ENCODE data around the gene PRKAR1B. TPM values are rescaled to one million over a fixed set of nuclear protein-coding genes. Genes with fewer than 3 reads are reported as not detected.

PRKAR1B gene
- total RNA-seq, 1 experiment from 2014 or later = 51.7 TPM

- Histone ChIP-seq H3K9me3 (ENCODE audit: insufficient read depth, low read depth) (no peaks in the 10 kb centered on the region), H3K27ac (no peak overlapping the region), H2AFZ (no peak overlapping the region), H3K36me3 (ENCODE audit: low read depth) (peaks cover 31% of the 10 kb centered on the region; the same call in 1 of the 2 replicates), H3K4me1 (replicated peaks; ENCODE audit: insufficient read depth) (no peaks in the 10 kb centered on the region), H4K20me1 (ENCODE audit: insufficient read depth) (peaks cover 22% of the 10 kb centered on the region), H3K4me3 (no peak overlapping the region), H3F3A (ENCODE audit: insufficient read depth, low read depth) (peaks cover 5% of the 10 kb centered on the region; the same call in 1 of the 2 replicates), H3K4me2 (no peak overlapping the region), H3K79me2 (ENCODE audit: low read depth) (no peaks in the 10 kb centered on the region), H3K27me3 (ENCODE audit: insufficient read depth, low read depth) (no peaks in the 10 kb centered on the region), H3K9me2 (ENCODE audit: insufficient read depth) (no peaks in the 10 kb centered on the region)
- no TSS peak for BruUV-seq (replicated peaks)
- ChIA-PET POLR2A (ENCODE audit: unreplicated experiment) (no interaction called here), CTCF (no interaction called here)
- DNase-seq = no peak
- no peak for TF ChIP-seq EZH2 (IDR thresholded peaks at IDR 0.05; ENCODE audit: low read depth)
- TF ChIP-seq CTCF (conservative IDR thresholded peaks at IDR 0.05) = no peak
- intact Hi-C loops (cut with micrococcal nuclease; ENCODE audit: unreplicated experiment) = no loop called here
These were observed 46.5 kb upstream of the PRKAR1B start for GRCh38 chr7:773622-773915.

DNA sequence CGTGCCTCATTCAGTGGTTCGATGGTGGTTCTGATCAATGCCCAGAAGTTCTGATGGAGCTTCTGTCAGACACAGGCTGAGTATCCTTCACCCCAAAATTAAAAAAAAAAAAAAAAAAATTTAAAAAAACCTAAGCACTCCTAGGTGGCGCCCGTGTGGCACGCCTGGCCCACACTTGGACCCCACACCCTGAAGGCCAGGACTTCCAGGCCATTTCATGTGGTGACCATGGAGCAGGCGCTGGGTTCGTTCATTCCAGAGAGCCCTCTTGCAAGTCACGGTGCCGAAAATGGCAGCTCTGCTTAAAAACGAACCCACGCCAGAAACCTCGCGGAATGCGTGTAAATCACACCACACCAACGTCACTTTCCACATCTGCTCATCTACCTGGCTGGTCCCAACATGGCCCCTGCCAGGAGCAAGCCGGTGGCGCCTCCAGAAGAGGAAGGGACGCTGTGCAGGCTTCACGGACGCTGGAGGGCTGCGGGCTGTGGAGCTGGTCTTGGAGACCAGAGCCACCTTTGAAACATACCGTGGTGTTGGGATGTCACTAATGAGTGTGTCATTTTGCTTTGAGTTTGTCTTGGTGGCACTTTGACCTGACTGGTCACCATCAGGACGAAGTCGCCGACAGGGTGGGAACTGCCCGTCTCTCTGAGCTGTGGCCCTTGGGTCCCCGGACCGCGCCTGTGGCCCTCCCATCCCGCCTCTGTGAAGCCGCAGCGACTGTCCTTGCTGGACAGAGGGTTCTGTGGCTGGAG is 46.0 kb upstream of the PRKAR1B start:
- ChIA-PET CTCF (interaction anchor here (0.7 kb wide), 1 partner anchor 10 kb away, joined by 3 read pairs; no protein-coding TSS in a partner anchor), POLR2A (ENCODE audit: unreplicated experiment) (no interaction called here)
- BruUV-seq (replicated peaks) = no TSS peak
- Histone ChIP-seq H3K4me2 (no peak overlapping the region), H3K27me3 (ENCODE audit: insufficient read depth, low read depth) (no peaks in the 10 kb centered on the region), H3F3A (ENCODE audit: insufficient read depth, low read depth) (peaks cover 5% of the 10 kb centered on the region; the same call in 1 of the 2 replicates), H4K20me1 (ENCODE audit: insufficient read depth) (peaks cover 23% of the 10 kb centered on the region), H3K27ac (no peak overlapping the region), H3K4me3 (no peak overlapping the region), H3K36me3 (ENCODE audit: low read depth) (peaks cover 28% of the 10 kb centered on the region; the same call in 1 of the 2 replicates), H2AFZ (no peak overlapping the region), H3K9me2 (ENCODE audit: insufficient read depth) (no peaks in the 10 kb centered on the region), H3K4me1 (replicated peaks; ENCODE audit: insufficient read depth) (no peaks in the 10 kb centered on the region), H3K9me3 (ENCODE audit: insufficient read depth, low read depth) (no peaks in the 10 kb centered on the region), H3K79me2 (ENCODE audit: low read depth) (no peaks in the 10 kb centered on the region)
- TF ChIP-seq EZH2 (IDR thresholded peaks at IDR 0.05; ENCODE audit: low read depth) = no peak
- TF ChIP-seq CTCF (conservative IDR thresholded peaks at IDR 0.05) = no peak
- DNase-seq = no peak
- intact Hi-C loops (cut with micrococcal nuclease; ENCODE audit: unreplicated experiment) = no loop called here

DNA sequence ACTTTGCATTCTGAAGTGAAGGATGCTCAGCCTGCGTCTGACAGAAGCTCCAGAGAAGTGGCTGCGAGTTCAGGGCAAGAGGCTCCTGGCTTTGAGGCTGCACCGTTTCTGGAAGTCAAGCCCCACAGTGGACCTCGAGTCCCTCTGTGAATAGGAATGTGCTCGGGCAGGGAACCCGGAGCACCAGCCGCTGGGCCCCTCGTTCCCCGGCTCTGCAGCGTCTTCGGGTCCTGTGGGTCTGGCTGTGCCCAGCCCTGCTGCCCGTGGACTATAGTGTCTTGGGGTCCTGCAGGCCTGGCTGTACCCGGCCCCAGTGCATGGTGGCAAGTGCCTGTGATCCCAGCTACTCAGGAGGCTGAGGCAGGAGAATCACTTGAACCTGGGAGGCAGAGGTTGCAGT is 45.3 kb upstream of the PRKAR1B start:
- H3K9me2 ChIP-seq (ENCODE audit: insufficient read depth) = no peaks in the 10 kb centered on the region
- no peak overlapping the region for H3K27ac ChIP-seq
- H3K9me3 ChIP-seq (ENCODE audit: insufficient read depth, low read depth) = no peaks in the 10 kb centered on the region
- peaks cover 23% of the 10 kb centered on the region for H4K20me1 ChIP-seq (ENCODE audit: insufficient read depth)
- intact Hi-C loops (cut with micrococcal nuclease; ENCODE audit: unreplicated experiment) = no loop called here
- ChIA-PET CTCF (interaction anchor here (0.6 kb wide), 1 partner anchor 497 kb away, joined by 3 read pairs; no protein-coding TSS in a partner anchor), POLR2A (ENCODE audit: unreplicated experiment) (no interaction called here)
- no peak for DNase-seq
- H3F3A ChIP-seq (ENCODE audit: insufficient read depth, low read depth) = peaks cover 5% of the 10 kb centered on the region; the same call in 1 of the 2 replicates
- no peak overlapping the region for H3K4me3 ChIP-seq
- no peak for TF ChIP-seq EZH2 (IDR thresholded peaks at IDR 0.05; ENCODE audit: low read depth)
- TF ChIP-seq CTCF (conservative IDR thresholded peaks at IDR 0.05) = no peak
- H3K79me2 ChIP-seq (ENCODE audit: low read depth) = no peaks in the 10 kb centered on the region
- H3K36me3 ChIP-seq (ENCODE audit: low read depth) = 0 out of 2 replicates have a peak, but pooled peaks cover 27% of the 10 kb centered on the region
- no peaks in the 10 kb centered on the region for H3K4me1 ChIP-seq (replicated peaks; ENCODE audit: insufficient read depth)
- no peaks in the 10 kb centered on the region for H3K27me3 ChIP-seq (ENCODE audit: insufficient read depth, low read depth)
- BruUV-seq (replicated peaks) = no TSS peak
- no peak overlapping the region for H2AFZ ChIP-seq
- H3K4me2 ChIP-seq = no peak overlapping the region

Measured in PC-9 (cell line).